Tongue (tissue), 3 donors: ENCODE measurements around the gene CCT2. TPM values are rescaled to one million over a fixed set of nuclear protein-coding genes. Genes with fewer than 3 reads are reported as not detected.

ENCODE experiments used
- DNase-seq: peaks from one replicate; pipeline ENCODE4 v3.0.0-alpha.2; 2015
- small RNA-seq: library from RNA; depleted of rRNA; stranded (forward); fragments of <200 nt; gene quantifications from one replicate; pipeline ENCODE3, GENCODE V24; 2014; ENCODE audit warnings: low replicate concordance
- total RNA-seq: library from RNA; depleted of rRNA; stranded (reverse); fragments of >200 nt; gene quantifications from one replicate; pipeline ENCODE4 v1.2.3, GENCODE V29; 2014

CCT2 gene
- total RNA-seq, 1 donor from 2014 or later: 172 TPM

- DNase-seq: no peak
Measured at GRCh38 chr12:69644511-69644910, 59.3 kb downstream of the CCT2 start.

GRCh38 chr12:69645031-69645430, 59.8 kb downstream of the CCT2 start:
- DNase-seq: no peak

DNA sequence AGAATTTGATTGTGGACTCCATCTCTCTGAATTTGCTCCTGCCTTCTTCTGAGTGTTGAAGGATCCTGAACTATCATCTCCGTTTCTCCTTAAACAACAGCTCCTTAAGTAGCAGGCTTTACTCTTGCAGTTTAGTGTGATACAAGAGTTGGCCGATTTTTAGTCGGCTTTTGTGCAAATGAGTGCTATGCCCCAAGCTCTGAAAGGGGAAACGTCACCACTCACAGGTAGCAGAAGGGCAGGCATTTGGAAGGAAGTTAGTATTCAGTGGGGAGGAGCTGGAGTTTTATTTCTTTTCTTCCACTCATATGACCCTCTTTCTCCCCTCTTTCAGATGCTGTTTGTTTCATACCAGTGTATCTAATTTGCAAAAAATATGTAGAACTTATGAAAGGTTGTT, 61.9 kb downstream of the CCT2 start:
- DNase-seq: no peak

GRCh38 chr12:69648476-69648875, 63.2 kb downstream of the CCT2 start:
- no peak for DNase-seq

DNA sequence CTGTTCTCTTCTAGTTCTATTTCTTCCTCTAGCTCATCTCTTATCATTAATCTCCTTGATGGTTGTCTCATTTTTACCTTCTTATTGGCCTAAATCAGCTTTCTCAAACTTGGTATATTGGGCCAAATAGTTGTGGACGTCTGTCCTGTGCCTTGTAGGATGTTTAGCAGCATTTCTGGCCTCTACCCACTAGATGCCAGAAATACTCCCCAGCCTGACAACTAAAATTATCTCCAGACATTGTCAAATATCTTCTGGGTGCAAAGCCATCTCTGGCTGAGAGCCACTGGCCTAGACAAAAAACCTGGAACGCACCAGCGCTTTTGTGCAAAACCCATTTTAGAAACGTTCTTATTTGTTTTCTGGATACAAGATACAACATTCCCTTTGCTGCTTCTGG, 64.3 kb downstream of the CCT2 start:
- no peak for DNase-seq

Small RNA genes lying within 50 kb of the gene (small RNA-seq; reads per million reads assigned to genes)
- gene MIR3913-1: 1.0 reads per million, percentile 85 among the genes with 10 or more reads in this experiment

Other genes with a start within 250 kb of the CCT2 start
- gene LYZ, start 237.1 kb upstream of the CCT2 start, total RNA-seq: 32.8 TPM
- gene YEATS4, start 225.7 kb upstream of the CCT2 start, total RNA-seq: 11.1 TPM
- gene FRS2, start 115.1 kb upstream of the CCT2 start, total RNA-seq: 66.4 TPM
- not detected for gene LRRC10, start 25.4 kb downstream of the CCT2 start, total RNA-seq
- 72.2 TPM for gene BEST3, start 113.8 kb downstream of the CCT2 start, total RNA-seq
- gene RAB3IP, start 153.4 kb downstream of the CCT2 start, total RNA-seq: 23.0 TPM
- 0.31 TPM for gene MYRFL, start 239.8 kb downstream of the CCT2 start, total RNA-seq